Transverse colon (tissue), 4 donors: Measurements from ENCODE around the gene CYTH2. TPM values are rescaled to one million over a fixed set of nuclear protein-coding genes. Genes with fewer than 3 reads are reported as not detected.

Source experiments
- DNase-seq: peaks from one replicate; pipeline ENCODE4 v3.0.0-alpha.2; 2019
- H3K27ac ChIP-seq, 4 donors: fragments of 200-600 bp; sonication (generic); 2 replicates each; pipeline ENCODE4 v1.5.1; 2016 to 2018; ENCODE audit warnings: inconsistent platforms in 4 of 4
- H3K27me3 ChIP-seq: fragments of 200-600 bp; sonication (generic); 2 replicates; pipeline ENCODE4 v1.5.1; 2017; ENCODE audit warnings: inconsistent platforms
- H3K36me3 ChIP-seq, 4 donors: fragments of 200-600 bp; sonication (generic); 2 replicates each; pipeline ENCODE4 v1.5.1; 2017 to 2019; ENCODE audit warnings: inconsistent platforms in 4 of 4
- H3K4me1 ChIP-seq, 4 donors: fragments of 200-600 bp; sonication (generic); 2 replicates each; pipeline ENCODE4 v1.5.1; 2017 to 2020; ENCODE audit warnings: inconsistent platforms in 4 of 4
- H3K4me3 ChIP-seq, 4 donors: fragments of 200-600 bp; sonication (generic); 1 replicate in 1 of 4; 2 replicates in 3 of 4; pipeline versions ENCODE4 v1.5.1 to v1.6.1; 2017 to 2019; ENCODE audit warnings: inconsistent platforms in 4 of 4
- H3K9me3 ChIP-seq, 2 donors: fragments of 200-600 bp; sonication (generic); 2 replicates each; pipeline ENCODE4 v1.5.1; 2017 to 2019; ENCODE audit warnings: inconsistent platforms in 2 of 2
- CTCF ChIP-seq, 5 experiments: fragments of 200-600 bp in 3 of 5; fragments of 450-650 bp in 2 of 5; sonication (generic) in 3 of 5; IDR thresholded peaks; 1 replicate in 2 of 5; 2 replicates in 3 of 5; pipeline ENCODE4 v1.5.1; 2016 to 2017; ENCODE audit warnings: antibody characterized with exemption in 5 of 5, inconsistent platforms in 3 of 5, mild to moderate bottlenecking in 2 of 5, moderate library complexity in 1 of 5
- EP300 ChIP-seq: sonication (generic); formaldehyde crosslinking; IDR thresholded peaks from one replicate; pipeline ENCODE4 v1.6.1; 2017; ENCODE audit warnings: antibody characterized with exemption, low read depth
- POLR2A ChIP-seq: fragments of 450-650 bp; IDR thresholded peaks from one replicate; pipeline ENCODE4 v1.6.1; 2016; ENCODE audit warnings: antibody characterized with exemption, mild to moderate bottlenecking, moderate library complexity
- POLR2AphosphoS5 ChIP-seq, 3 donors: sonication (generic); formaldehyde crosslinking; IDR thresholded peaks; one replicate each; pipeline ENCODE4 v1.6.1; 2016; ENCODE audit warnings: antibody characterized with exemption in 3 of 3
- WGBS, 2 donors: methylation state at CpG; one replicate each; pipeline ENCODE4 v1.1.5; 2018; ENCODE audit warnings: low coverage in 1 of 2; 5-methylcytosine and 5-hydroxymethylcytosine counted together
- in situ Hi-C, 4 donors: fragments of 200-750 bp; cut with MboI; loops; one replicate each; pipeline versions ENCODE4 v1.15.0 to v1.15.1; 2017; ENCODE audit warnings: low sequenced_read_pairs in 3 of 4, low pct_ligation_motif_present in 1 of 4, low pct_unique_long_range_greater_than_20kb in 1 of 4
- intact Hi-C: fragments of 100-400 bp; cut with DNase I; formaldehyde crosslinking; loops from one replicate; pipeline ENCODE4 v1.15.1; 2023; ENCODE audit warnings: low total_unique reads
- total RNA-seq, 4 donors: library from RNA; depleted of rRNA; stranded (reverse); fragments of >200 nt; gene quantifications; one replicate each; pipeline ENCODE4 v1.1.0, GENCODE V29; 2016

CYTH2 gene
- total RNA-seq, 4 donors from 2014 or later: 61.1 to 410 (median 171) TPM

- H3K4me1 ChIP-seq: peaks cover 9 to 16% (median 12%) of the 10 kb centered on the region in 4 donors
- 90% methylated on average over 14 of the region's 14 CpGs; no CpG with 5 or more reads in 1 of the 2 donors for WGBS, 2 donors
These were observed 4.2 kb downstream of the CYTH2 start for GRCh38 chr19:48473161-48473966.

GRCh38 chr19:48474084-48474592 is 5.0 kb downstream of the CYTH2 start:
- 91 to 100% methylated on average over 2 to 16 of the region's 16 CpGs for WGBS, 2 donors
- no peaks in the 10 kb centered on the region for H3K27me3 ChIP-seq
- DNase-seq: no peak
- no peaks in the 10 kb centered on the region for H3K9me3 ChIP-seq
- in situ Hi-C loops: no loop called here
- TF ChIP-seq POLR2AphosphoS5 (IDR thresholded peaks at IDR 0.05) (no peak), EP300 (no peak), CTCF (IDR thresholded peaks at IDR 0.05) (no peak), POLR2A (no peak)
- H3K4me3 ChIP-seq: no peak overlapping the region
- intact Hi-C loops: no loop called here
- peaks cover 9 to 13% (median 11%) of the 10 kb centered on the region in 4 donors for H3K4me1 ChIP-seq
- H3K36me3 ChIP-seq: peaks cover 0 to 64% (median 29%) of the 10 kb centered on the region in 4 donors
- no peak overlapping the region for H3K27ac ChIP-seq

More at GRCh38 chr19:48473161-48473966, 4.2 kb downstream of the CYTH2 start:
- TF ChIP-seq POLR2A (no peak), EP300 (no peak), CTCF (IDR thresholded peaks at IDR 0.05) (no peak), POLR2AphosphoS5 (IDR thresholded peaks at IDR 0.05) (no peak)
- Histone ChIP-seq H3K27ac (no peak overlapping the region), H3K27me3 (no peaks in the 10 kb centered on the region), H3K9me3 (no peaks in the 10 kb centered on the region), H3K4me3 (no peak overlapping the region), H3K36me3 (peaks cover 0 to 64% (median 29%) of the 10 kb centered on the region in 4 donors)
- in situ Hi-C loops (no loop called here), intact Hi-C loops (no loop called here)
- no peak for DNase-seq

GRCh38 chr19:48475369-48476068 is 6.3 kb downstream of the CYTH2 start:
- peaks cover 0 to 63% (median 28%) of the 10 kb centered on the region in 4 donors for H3K36me3 ChIP-seq
- no peak for DNase-seq
- intact Hi-C loops (no loop called here), in situ Hi-C loops (no loop called here)
- no peaks in the 10 kb centered on the region for H3K27me3 ChIP-seq
- no peak overlapping the region for H3K4me3 ChIP-seq
- no peak overlapping the region for H3K27ac ChIP-seq
- WGBS, 2 donors: 85% methylated on average over 17 of the region's 17 CpGs; no CpG with 5 or more reads in 1 of the 2 donors
- peaks cover 2 to 13% (median 6%) of the 10 kb centered on the region in 4 donors for H3K4me1 ChIP-seq
- no peaks in the 10 kb centered on the region for H3K9me3 ChIP-seq
- TF ChIP-seq EP300 (no peak), POLR2AphosphoS5 (IDR thresholded peaks at IDR 0.05) (no peak), CTCF (IDR thresholded peaks at IDR 0.05) (no peak), POLR2A (no peak)

- 89 to 91% methylated on average over 4 to 9 of the region's 9 CpGs for WGBS, 2 donors
- in situ Hi-C loops: no loop called here
These were observed 7.0 kb downstream of the CYTH2 start for GRCh38 chr19:48476176-48476575.

More at GRCh38 chr19:48476176-48476575, 7.0 kb downstream of the CYTH2 start:
- Histone ChIP-seq H3K36me3 (peaks cover 0 to 56% (median 25%) of the 10 kb centered on the region in 4 donors), H3K4me3 (no peak overlapping the region), H3K27me3 (no peaks in the 10 kb centered on the region), H3K4me1 (peaks cover 0 to 15% (median 8%) of the 10 kb centered on the region in 4 donors), H3K27ac (no peak overlapping the region), H3K9me3 (no peaks in the 10 kb centered on the region)
- TF ChIP-seq CTCF (IDR thresholded peaks at IDR 0.05) (no peak), EP300 (no peak), POLR2AphosphoS5 (IDR thresholded peaks at IDR 0.05) (no peak), POLR2A (no peak)
- no peak for DNase-seq
- intact Hi-C loops: no loop called here
